K562 (cell line): ENCODE measurements around the gene PPM1L. TPM values are rescaled to one million over a fixed set of nuclear protein-coding genes. Genes with fewer than 3 reads are reported as not detected.

ENCODE experiments used
- ATAC-seq: fragments of 200-7000 bp; cut with Tn5 transposase; 3 replicates; pipeline ENCODE4 v1.9.1; 2020; ENCODE audit warnings: moderate library complexity
- BruUV-seq: library from RNA; stranded (reverse); fragments of 400-500 nt; replicated peaks from 2 replicates; lab custom pipeline; 2021; lab: Mats Ljungman, UMichigan
- CTCF ChIA-PET: fragments of 300-600 bp; formaldehyde crosslinking; extraction: SDS; loops from one replicate; lab custom pipeline; 2021; ENCODE audit warnings: low intra/inter-chr PET ratio; lab: Yijun Ruan, JAX
- POLR2A ChIA-PET: fragments of 300-600, 350-650 bp; sonication (Branson Sonifier 250); formaldehyde crosslinking; extraction: SDS; loops from one replicate; lab custom pipeline; 2021; ENCODE audit warnings: antibody characterized with exemption, inconsistent platforms; lab: Yijun Ruan, JAX
- DNase-seq, 4 experiments: peaks; one replicate each; pipeline versions ENCODE4 v3.0.0 to v3.0.0-alpha.2; 2011 to 2018; ENCODE audit warnings: low spot score in 3 of 4, mixed read lengths in 3 of 4; ENCODE audit errors: extremely low read depth in 1 of 4
- FAIRE-seq: peaks from 2 replicates; lab custom pipeline; 2011; peaks lifted over from hg19 to GRCh38; lab: Jason Lieb, UNC
- H2AFZ ChIP-seq: 2 replicates; pipeline ENCODE4 v1.6.0; 2011; ENCODE audit warnings: low read depth, low read length, control low read depth, inconsistent platforms
- H3K27ac ChIP-seq: fragments of 200-600 bp; 3 replicates; pipeline ENCODE4 v1.8.0; 2011; ENCODE audit warnings: low read depth, mild to moderate bottlenecking, control low read depth, inconsistent platforms, low read length, moderate library complexity, mixed read lengths; ENCODE audit errors: extremely low read depth
- H3K27me3 ChIP-seq, 2 experiments: fragments of 300-600 bp in 1 of 2; 2 replicates in 1 of 2; 3 replicates in 1 of 2; pipeline versions ENCODE4 v1.6.0 to v1.8.0; 2011; ENCODE audit warnings: inconsistent platforms in 2 of 2, low read length in 2 of 2, mild to moderate bottlenecking in 1 of 2, mixed read lengths in 1 of 2, moderate library complexity in 1 of 2; ENCODE audit not compliant: control insufficient read depth in 2 of 2, insufficient read depth in 2 of 2
- H3K36me3 ChIP-seq: fragments of 300-600 bp; 3 replicates; pipeline ENCODE4 v1.8.0; 2011; ENCODE audit warnings: mild to moderate bottlenecking, low read length, inconsistent platforms; ENCODE audit not compliant: control insufficient read depth, insufficient read depth
- H3K4me1 ChIP-seq, 2 experiments: fragments of 200-600 bp in 1 of 2; replicated peaks in 1 of 2; 2 replicates in 1 of 2; 3 replicates in 1 of 2; pipeline versions ENCODE4 v1.5.1 to v1.8.0; 2011; ENCODE audit warnings: inconsistent platforms in 2 of 2, low read length in 2 of 2, mild to moderate bottlenecking in 1 of 2, mixed read lengths in 1 of 2, moderate library complexity in 1 of 2; ENCODE audit not compliant: control insufficient read depth in 2 of 2, insufficient read depth in 2 of 2
- H3K4me2 ChIP-seq: 2 replicates; pipeline ENCODE4 v1.6.1; 2011; ENCODE audit warnings: low read length, control low read depth, inconsistent platforms, mixed read lengths; ENCODE audit not compliant: insufficient read depth
- H3K4me3 ChIP-seq: fragments of 200-600 bp; sonication (generic), shearing (Covaris generic); 2 replicates; pipeline ENCODE4 v1.5.1; 2016; ENCODE audit warnings: control low read depth, inconsistent platforms
- H3K79me2 ChIP-seq: fragments of 200-600 bp; 3 replicates; pipeline ENCODE4 v1.8.0; 2011; ENCODE audit warnings: low read length, inconsistent platforms; ENCODE audit not compliant: control insufficient read depth, insufficient read depth
- H3K9ac ChIP-seq, 2 experiments: 2 replicates each; pipeline versions ENCODE4 v1.6.0 to v1.6.1; 2011; ENCODE audit warnings: low read depth in 2 of 2, low read length in 2 of 2, control low read depth in 1 of 2, inconsistent platforms in 1 of 2, mild to moderate bottlenecking in 1 of 2, mixed read lengths in 1 of 2; ENCODE audit not compliant: insufficient read depth in 1 of 2
- H3K9me1 ChIP-seq: one replicate; pipeline ENCODE4 v1.6.0; 2011; ENCODE audit warnings: inconsistent platforms, mild to moderate bottlenecking, low read length, moderate library complexity; ENCODE audit not compliant: control insufficient read depth, insufficient read depth
- H3K9me3 ChIP-seq: replicated peaks from 2 replicates; pipeline ENCODE4 v1.5.1; 2011; ENCODE audit warnings: low read depth, low read length, inconsistent platforms; ENCODE audit not compliant: control insufficient read depth, insufficient read depth
- H4K20me1 ChIP-seq: replicated peaks from 2 replicates; pipeline ENCODE4 v1.6.1; 2011; ENCODE audit warnings: low read length, inconsistent platforms, mixed read lengths; ENCODE audit not compliant: control insufficient read depth, insufficient read depth
- BCL6 ChIP-seq: fragments of 250-450 bp; sonication (Bioruptor Pico); IDR thresholded peaks from 2 replicates; pipeline ENCODE4 v1.4.0; 2020
- CBX5 ChIP-seq: IDR thresholded peaks from 2 replicates; pipeline ENCODE4 v1.6.1; 2014; ENCODE audit warnings: low read depth, borderline replicate concordance
- EHMT2 ChIP-seq: fragments of 450-650 bp; IDR thresholded peaks from 2 replicates; pipeline ENCODE4 v1.6.1; 2018; ENCODE audit warnings: antibody characterized with exemption
- ESRRB ChIP-seq: fragments of 250-450 bp; sonication (Bioruptor Pico); IDR thresholded peaks from 2 replicates; pipeline ENCODE4 v1.5.0; 2020; ENCODE audit warnings: mild to moderate bottlenecking, moderate library complexity, borderline replicate concordance
- EZH2 ChIP-seq: IDR thresholded peaks from 2 replicates; pipeline ENCODE4 v1.6.1; 2012; ENCODE audit warnings: low read depth, mild to moderate bottlenecking, inconsistent platforms, low read length, borderline replicate concordance
- FOXK2 ChIP-seq, 2 experiments: fragments of 450-650 bp; IDR thresholded peaks in 1 of 2; conservative IDR thresholded peaks in 1 of 2; 2 replicates each; pipeline ENCODE4 v1.6.1; 2016; ENCODE audit warnings: low read depth in 2 of 2, mild to moderate bottlenecking in 1 of 2
- MCM2 ChIP-seq: fragments of 450-650 bp; IDR thresholded peaks from 2 replicates; pipeline ENCODE4 v1.6.1; 2017; ENCODE audit warnings: low read depth, mild to moderate bottlenecking
- NONO ChIP-seq, 2 experiments: fragments of 200-400 bp in 1 of 2; fragments of 450-650 bp in 1 of 2; formaldehyde crosslinking in 1 of 2; IDR thresholded peaks; 2 replicates each; pipeline ENCODE4 v1.6.1; 2017; ENCODE audit warnings: low read depth in 2 of 2, mild to moderate bottlenecking in 2 of 2, moderate library complexity in 2 of 2, low read length in 1 of 2
- PTRF ChIP-seq: fragments of 450-650 bp; IDR thresholded peaks from 2 replicates; pipeline ENCODE4 v1.6.1; 2016; ENCODE audit warnings: mild to moderate bottlenecking, missing genetic modification characterization, missing compliant biosample characterization
- SIX5 ChIP-seq, 2 experiments: IDR thresholded peaks; 2 replicates each; pipeline ENCODE4 v1.6.1; 2011; ENCODE audit warnings: low read length in 2 of 2, borderline replicate concordance in 1 of 2, low read depth in 1 of 2, mild to moderate bottlenecking in 1 of 2, moderate library complexity in 1 of 2; ENCODE audit not compliant: insufficient read depth in 1 of 2
- SP1 ChIP-seq: sonication (generic); formaldehyde crosslinking; IDR thresholded peaks from 2 replicates; pipeline ENCODE4 v1.8.1; 2022; ENCODE audit warnings: mild to moderate bottlenecking, missing genetic modification reagents
- TAF1 ChIP-seq: IDR thresholded peaks from 2 replicates; pipeline ENCODE4 v1.6.1; 2011; ENCODE audit warnings: mild to moderate bottlenecking, low read length, moderate library complexity; ENCODE audit not compliant: insufficient read depth, control insufficient read depth, severe bottlenecking; ENCODE audit errors: extremely low read depth
- TAF15 ChIP-seq: fragments of 200-400 bp; formaldehyde crosslinking; IDR thresholded peaks from 2 replicates; pipeline ENCODE4 v1.6.1; 2017; ENCODE audit warnings: mild to moderate bottlenecking, low read depth, low read length, moderate library complexity
- ZNF253 ChIP-seq: fragments of 250-450 bp; sonication (Bioruptor Pico); conservative IDR thresholded peaks from 2 replicates; pipeline ENCODE4 v1.6.1; 2021; ENCODE audit warnings: mild to moderate bottlenecking
- ZSCAN29 ChIP-seq: fragments of 450-650 bp; IDR thresholded peaks from 2 replicates; pipeline ENCODE4 v1.6.1; 2017
- WGBS: fragments of 100-300 bp; shearing (Covaris generic); methylation state at CpG from one replicate; pipeline ENCODE4 v1.1.6; 2016; ENCODE audit warnings: low coverage, mixed read lengths; ENCODE audit not compliant: insufficient coverage; ENCODE audit errors: missing lambda C conversion rate; 5-methylcytosine and 5-hydroxymethylcytosine counted together
- in situ Hi-C: fragments of 300-500 bp; cut with MboI; formaldehyde crosslinking; loops from 4 replicates; pipeline ENCODE4 v1.15.0; 2018; ENCODE audit warnings: inconsistent platforms, mixed read lengths
- intact Hi-C: fragments of 100-400 bp; cut with micrococcal nuclease; formaldehyde crosslinking; loops from 2 replicates; pipeline ENCODE4 v1.14.2; 2022
- polyA plus RNA-seq, 8 experiments: library from polyadenylated mRNA; depleted of rRNA in 4 of 8; stranded (reverse) in 5 of 8; unstranded in 3 of 8; fragments of >200 nt; fragmentation: Nextera tagmentation in 2 of 8; fragmentation: Illumina TruSeq in 1 of 8; extraction: Ambion mirVana in 2 of 8; extraction: Trizol in 1 of 8; gene quantifications; 2 replicates each; pipeline versions ENCODE4 v1.2.1 to v1.2.3, GENCODE V29; 2011 to 2014; ENCODE audit warnings: inconsistent platforms in 1 of 8, missing spikeins in 1 of 8
- total RNA-seq, 7 experiments: library from RNA; depleted of rRNA in 6 of 7; stranded (reverse); fragments of >200 nt in 6 of 7; fragmentation: Illumina TruSeq in 2 of 7; extraction: Trizol in 2 of 7; gene quantifications; 2 replicates each; pipeline versions ENCODE4 v1.2.1 to v1.2.3, GENCODE V29; 2011 to 2021; ENCODE audit warnings: low replicate concordance in 1 of 7
- TF ChIP-seq, protein P1 (sequence below): IDR thresholded peaks from 2 replicates; pipeline ENCODE4 v1.6.1; 2011; ENCODE audit not compliant: insufficient read length; ENCODE audit errors: extremely low read depth
- TF ChIP-seq, protein P2 (sequence below): fragments of 250-450 bp; sonication (Bioruptor Pico); IDR thresholded peaks from 2 replicates; pipeline ENCODE4 v1.8.0; 2021; ENCODE audit warnings: borderline replicate concordance, mild to moderate bottlenecking, moderate library complexity; ENCODE audit not compliant: poor library complexity, severe bottlenecking
- TF ChIP-seq, protein P3 (sequence below): fragments of 250-450 bp; sonication (Bioruptor Pico); IDR thresholded peaks from 2 replicates; pipeline ENCODE4 v1.9.0; 2021; ENCODE audit warnings: mild to moderate bottlenecking, inconsistent platforms
- TF ChIP-seq, protein P4 (sequence below): fragments of 450-650 bp; IDR thresholded peaks from one replicate; pipeline ENCODE4 v1.6.1; 2018; ENCODE audit warnings: mild to moderate bottlenecking, moderate library complexity; ENCODE audit not compliant: partially characterized antibody

Gene PPM1L
- total and polyA plus RNA-seq, 9 of the 15 experiments (the other 6 are each of a cell fraction or from before 2014, with no cell fraction given) = 0.01 to 0.41 (median 0.14) TPM

DNA sequence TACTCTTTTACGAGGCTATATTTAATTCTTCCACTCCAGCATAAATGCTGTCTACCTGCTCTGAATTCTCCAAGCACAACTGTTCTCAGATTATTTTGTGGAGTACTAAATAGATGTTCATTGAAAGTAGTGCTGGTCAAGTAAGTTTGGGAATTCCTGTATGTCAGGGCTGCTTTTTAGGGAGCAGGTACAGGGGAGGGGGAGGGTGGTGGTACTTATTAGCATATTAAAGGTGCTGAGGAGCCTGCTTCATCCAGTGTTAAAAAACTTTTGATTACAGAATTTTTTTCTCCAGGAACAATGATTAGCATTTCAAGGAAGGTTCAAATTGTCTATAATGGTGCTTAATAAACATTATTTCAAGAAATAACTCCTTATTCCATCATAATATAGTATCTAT is 59.2 kb downstream of the PPM1L start:
- ChIA-PET POLR2A (interaction anchor here (1.2 kb wide), 1 partner anchor 13 kb away, joined by 3 read pairs; no protein-coding TSS in a partner anchor), CTCF (no interaction called here)
- no peak overlapping the region for H3K27ac ChIP-seq
- H3K79me2 ChIP-seq = no peaks in the 10 kb centered on the region
- BruUV-seq = no TSS peak
- H3K4me3 ChIP-seq = no peak overlapping the region
- ATAC-seq = no peak
- no peaks in the 10 kb centered on the region for H4K20me1 ChIP-seq
- in situ Hi-C loops = no loop called here
- H3K9ac ChIP-seq = no peak overlapping the region
- no peak for DNase-seq
- WGBS = 0% methylated on average over 1 of the region's 1 CpG
- H2AFZ ChIP-seq = no peak overlapping the region
- intact Hi-C loops = no loop called here
- H3K36me3 ChIP-seq = no peaks in the 10 kb centered on the region
- no peak for FAIRE-seq
- no peaks in the 10 kb centered on the region for H3K9me3 ChIP-seq
- H3K4me1 ChIP-seq = no peaks in the 10 kb centered on the region
- no peak overlapping the region for H3K4me2 ChIP-seq
- H3K27me3 ChIP-seq = no peaks in the 10 kb centered on the region
- H3K9me1 ChIP-seq = no peaks in the 10 kb centered on the region
- TF ChIP-seq FOXK2 (conservative IDR thresholded peaks at IDR 0.05 in 1 of 2, IDR thresholded peaks at IDR 0.05 in 1 of 2; ENCODE audit: low read depth in 2 of 2) (no peak), CBX5 (no peak), ZSCAN29 (no peak), SIX5 (IDR thresholded peaks at IDR 0.05; ENCODE audit: borderline replicate concordance in 1 of 2, insufficient read depth in 1 of 2, low read depth in 1 of 2, low read length in 2 of 2) (no peak), ZNF253 (CRISPR knock-in tag) (no peak), BCL6 (CRISPR knock-in tag) (no peak), EZH2 (no peak), TAF15 (no peak), MCM2 (no peak), TAF1 (no peak), ESRRB (CRISPR knock-in tag) (no peak), EHMT2 (no peak), SP1 (CRISPR knock-in tag) (no peak), NONO (IDR thresholded peaks at IDR 0.05; ENCODE audit: low read depth in 2 of 2, low read length in 1 of 2) (no peak), PTRF (tag) (no peak)
- TF ChIP-seq, protein P1, sequence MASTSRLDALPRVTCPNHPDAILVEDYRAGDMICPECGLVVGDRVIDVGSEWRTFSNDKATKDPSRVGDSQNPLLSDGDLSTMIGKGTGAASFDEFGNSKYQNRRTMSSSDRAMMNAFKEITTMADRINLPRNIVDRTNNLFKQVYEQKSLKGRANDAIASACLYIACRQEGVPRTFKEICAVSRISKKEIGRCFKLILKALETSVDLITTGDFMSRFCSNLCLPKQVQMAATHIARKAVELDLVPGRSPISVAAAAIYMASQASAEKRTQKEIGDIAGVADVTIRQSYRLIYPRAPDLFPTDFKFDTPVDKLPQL = no peak
- TF ChIP-seq, protein P2, sequence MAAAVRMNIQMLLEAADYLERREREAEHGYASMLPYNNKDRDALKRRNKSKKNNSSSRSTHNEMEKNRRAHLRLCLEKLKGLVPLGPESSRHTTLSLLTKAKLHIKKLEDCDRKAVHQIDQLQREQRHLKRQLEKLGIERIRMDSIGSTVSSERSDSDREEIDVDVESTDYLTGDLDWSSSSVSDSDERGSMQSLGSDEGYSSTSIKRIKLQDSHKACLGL (CRISPR knock-in tag) = no peak
- TF ChIP-seq, protein P3, sequence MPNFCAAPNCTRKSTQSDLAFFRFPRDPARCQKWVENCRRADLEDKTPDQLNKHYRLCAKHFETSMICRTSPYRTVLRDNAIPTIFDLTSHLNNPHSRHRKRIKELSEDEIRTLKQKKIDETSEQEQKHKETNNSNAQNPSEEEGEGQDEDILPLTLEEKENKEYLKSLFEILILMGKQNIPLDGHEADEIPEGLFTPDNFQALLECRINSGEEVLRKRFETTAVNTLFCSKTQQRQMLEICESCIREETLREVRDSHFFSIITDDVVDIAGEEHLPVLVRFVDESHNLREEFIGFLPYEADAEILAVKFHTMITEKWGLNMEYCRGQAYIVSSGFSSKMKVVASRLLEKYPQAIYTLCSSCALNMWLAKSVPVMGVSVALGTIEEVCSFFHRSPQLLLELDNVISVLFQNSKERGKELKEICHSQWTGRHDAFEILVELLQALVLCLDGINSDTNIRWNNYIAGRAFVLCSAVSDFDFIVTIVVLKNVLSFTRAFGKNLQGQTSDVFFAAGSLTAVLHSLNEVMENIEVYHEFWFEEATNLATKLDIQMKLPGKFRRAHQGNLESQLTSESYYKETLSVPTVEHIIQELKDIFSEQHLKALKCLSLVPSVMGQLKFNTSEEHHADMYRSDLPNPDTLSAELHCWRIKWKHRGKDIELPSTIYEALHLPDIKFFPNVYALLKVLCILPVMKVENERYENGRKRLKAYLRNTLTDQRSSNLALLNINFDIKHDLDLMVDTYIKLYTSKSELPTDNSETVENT (CRISPR knock-in tag) = no peak
- TF ChIP-seq, protein P4, sequence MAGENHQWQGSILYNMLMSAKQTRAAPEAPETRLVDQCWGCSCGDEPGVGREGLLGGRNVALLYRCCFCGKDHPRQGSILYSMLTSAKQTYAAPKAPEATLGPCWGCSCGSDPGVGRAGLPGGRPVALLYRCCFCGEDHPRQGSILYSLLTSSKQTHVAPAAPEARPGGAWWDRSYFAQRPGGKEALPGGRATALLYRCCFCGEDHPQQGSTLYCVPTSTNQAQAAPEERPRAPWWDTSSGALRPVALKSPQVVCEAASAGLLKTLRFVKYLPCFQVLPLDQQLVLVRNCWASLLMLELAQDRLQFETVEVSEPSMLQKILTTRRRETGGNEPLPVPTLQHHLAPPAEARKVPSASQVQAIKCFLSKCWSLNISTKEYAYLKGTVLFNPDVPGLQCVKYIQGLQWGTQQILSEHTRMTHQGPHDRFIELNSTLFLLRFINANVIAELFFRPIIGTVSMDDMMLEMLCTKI = no peak
